GM19452 (cell line): ENCODE results near the gene ZNF286A.
"Not testable (repeated sequence)": the region's sequence is repeated elsewhere in the genome, so short reads cannot be mapped to it uniquely, and the experiment has no call there.

ENCODE experiments used
- ATAC-seq: cut with Tn5 transposase; IDR thresholded peaks from one replicate; pipeline ENCODE4 v1.9.1; 2021; ENCODE audit not compliant: unreplicated experiment

The ZNF286A gene

DNA sequence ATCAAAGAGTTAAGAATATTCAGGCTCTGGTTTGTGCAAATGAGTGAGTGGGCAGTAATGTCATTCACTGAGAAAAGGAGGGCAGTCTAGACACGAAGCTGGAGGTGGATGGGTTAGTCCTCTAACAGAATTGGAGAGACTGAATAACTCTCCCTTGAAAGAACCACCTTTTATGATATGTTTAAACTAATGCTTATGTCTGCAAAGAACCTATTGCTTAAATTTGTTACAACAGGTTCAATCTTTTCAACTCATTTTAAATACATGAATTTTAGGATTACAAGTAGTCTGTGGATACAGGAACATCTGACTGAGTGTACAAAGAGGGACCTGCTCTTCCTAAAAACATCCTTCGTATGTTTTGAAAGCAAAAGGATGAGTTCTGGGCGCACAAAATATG, 585 bp upstream of the ZNF286A start:
- not testable (repeated sequence) for ATAC-seq

- ATAC-seq = not testable (repeated sequence)
These were observed 385 bp downstream of the ZNF286A start for GRCh38 chr17:15699937-15700336.

DNA sequence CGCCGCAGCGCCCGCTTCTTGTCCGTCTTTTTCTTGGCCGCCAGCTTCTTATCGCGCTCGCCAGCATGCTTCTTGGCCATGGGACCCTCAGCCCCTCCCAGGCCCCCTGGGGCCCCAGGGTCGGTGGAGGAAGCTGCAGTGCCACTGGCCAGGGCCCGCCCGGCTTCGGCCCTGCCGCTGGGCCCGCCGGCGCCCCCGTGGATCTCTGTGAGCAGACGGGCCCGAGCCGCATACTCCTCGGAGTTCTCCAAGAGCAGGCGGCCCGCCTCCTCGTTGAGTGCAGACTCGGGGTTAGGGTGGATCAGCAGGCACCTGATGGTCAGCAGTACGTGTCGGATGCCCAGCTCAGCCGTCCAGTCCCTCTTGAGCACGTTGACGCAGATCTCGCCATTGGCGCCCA, 4.7 kb downstream of the ZNF286A start:
- not testable (repeated sequence) for ATAC-seq

GRCh38 chr17:15704813-15705212, 5.3 kb downstream of the ZNF286A start:
- not testable (repeated sequence) for ATAC-seq

DNA sequence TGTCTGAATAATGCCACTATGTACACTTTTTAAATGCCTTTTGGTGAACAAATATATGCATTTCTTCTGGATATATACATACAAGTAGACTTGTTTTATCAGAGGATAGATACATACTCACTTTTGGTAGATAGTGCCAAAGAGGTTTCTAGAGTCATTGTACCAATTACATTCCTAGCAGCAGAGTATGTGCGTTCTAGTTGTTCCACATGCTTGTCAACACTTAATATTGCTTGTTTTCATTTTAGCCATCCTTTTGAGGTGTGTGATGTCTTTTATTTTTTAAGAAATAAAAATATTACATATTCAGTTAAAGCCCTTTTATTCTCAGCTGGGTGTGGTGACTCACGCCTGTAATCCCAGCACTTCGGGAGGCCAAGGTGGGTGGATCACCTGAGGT, 9.3 kb downstream of the ZNF286A start:
- not testable (repeated sequence) for ATAC-seq

DNA sequence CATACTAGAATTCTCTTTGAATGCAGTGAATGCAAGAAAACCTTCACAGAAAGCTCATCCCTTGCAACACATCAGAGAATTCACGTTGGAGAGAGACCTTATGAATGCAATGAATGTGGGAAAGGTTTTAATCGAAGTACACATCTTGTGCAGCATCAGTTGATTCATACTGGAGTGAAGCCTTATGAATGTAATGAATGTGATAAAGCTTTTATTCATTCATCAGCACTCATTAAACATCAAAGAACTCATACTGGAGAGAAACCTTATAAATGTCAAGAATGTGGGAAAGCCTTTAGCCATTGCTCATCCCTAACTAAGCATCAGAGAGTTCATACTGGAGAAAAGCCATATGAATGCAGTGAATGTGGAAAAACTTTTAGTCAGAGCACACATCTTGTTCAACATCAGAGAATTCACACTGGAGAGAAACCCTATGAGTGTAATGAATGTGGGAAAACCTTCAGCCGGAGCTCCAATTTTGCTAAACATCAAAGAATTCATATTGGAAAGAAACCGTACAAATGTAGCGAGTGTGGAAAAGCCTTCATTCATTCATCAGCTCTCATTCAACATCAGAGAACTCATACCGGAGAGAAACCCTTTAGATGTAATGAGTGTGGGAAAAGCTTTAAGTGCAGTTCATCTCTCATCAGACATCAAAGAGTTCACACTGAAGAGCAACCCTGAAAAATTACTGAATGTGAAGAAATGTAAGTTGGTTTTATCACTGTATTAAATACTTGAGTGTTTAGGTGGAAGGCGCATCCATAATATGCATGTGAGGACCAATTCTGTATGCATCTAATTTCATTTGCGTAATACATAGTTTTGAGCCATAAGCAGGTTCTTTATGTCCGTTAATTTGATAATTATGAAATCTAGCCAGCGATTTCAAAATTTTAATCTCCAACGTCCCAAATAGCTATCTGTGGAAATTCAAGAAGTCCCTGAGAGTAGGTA, 17.3 kb downstream of the ZNF286A start:
- not testable (repeated sequence) for ATAC-seq

DNA sequence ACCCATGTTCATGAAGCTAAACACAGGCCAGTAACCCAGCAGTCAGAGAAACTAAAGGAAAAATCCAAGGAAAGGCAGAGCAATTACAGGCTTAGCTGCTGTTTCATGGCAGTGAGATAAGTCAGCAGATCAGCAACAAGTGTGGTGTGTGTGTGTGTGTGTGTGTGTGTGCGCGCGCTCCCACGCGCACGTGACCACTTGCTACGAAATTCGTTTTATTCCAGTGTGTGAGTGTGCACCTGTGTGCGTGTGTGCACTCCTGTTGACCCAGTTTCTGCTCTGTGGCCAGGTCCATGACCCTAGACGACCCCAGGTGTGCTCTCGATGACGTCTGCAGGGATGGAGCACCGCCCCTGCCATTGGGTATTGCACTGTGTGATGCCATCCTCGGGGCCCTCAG, 31.0 kb downstream of the ZNF286A start:
- not testable (repeated sequence) for ATAC-seq

DNA sequence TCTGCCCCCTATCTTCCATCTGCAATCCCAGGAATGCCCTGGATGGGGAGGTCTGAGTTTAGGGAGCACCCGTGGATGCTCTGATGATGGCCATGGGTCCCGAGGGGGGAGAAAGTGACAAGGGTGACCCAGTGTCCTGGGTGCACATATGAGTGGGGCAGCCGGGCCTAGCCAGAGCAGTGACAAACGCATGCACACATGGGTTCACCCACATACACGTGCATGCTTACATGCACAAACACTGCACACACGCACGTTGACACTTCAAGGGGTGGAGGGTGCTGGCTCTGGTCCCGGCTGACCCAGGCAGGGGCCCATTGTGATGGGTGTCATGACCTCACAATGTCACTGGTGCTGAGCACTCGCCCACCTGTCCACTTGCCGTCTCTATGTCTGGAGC, 32.3 kb downstream of the ZNF286A start, which contains the start of gene TBC1D26:
Gene TBC1D26 (plus strand): TSS at position 384 of the 400 bp plus-strand sequence. CDS start 3,066 bp downstream, outside the sequence.
- ATAC-seq = not testable (repeated sequence)

DNA sequence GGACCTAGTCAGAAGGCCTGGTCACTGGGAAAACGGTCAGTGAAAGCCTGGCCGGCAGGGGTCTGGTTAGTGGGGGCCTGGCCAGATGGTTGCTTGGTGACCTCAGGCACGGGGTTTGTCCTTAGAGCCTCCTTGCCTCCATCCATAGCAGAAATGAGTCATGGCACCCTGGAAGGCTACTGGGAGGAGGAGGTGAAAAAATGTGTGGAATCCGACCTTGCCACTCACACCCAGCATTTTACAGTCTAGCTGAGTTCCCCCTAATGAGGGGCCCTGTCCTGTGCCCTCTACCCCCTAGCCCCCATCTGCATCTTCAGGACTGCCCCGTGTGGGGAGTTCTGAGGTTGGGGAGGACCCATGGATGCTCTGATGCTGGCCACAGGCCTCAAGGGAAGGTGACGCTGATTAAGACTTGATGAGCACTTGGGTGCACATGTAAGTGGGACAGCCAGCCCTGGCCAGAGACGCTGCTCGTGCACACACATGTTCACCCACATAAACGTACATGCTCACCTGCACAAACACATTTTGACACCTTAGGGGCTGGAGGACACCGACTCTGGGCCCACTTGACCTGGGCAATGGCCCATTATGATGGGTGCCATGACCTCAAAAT, 33.7 kb downstream of the ZNF286A start:
- not testable (repeated sequence) for ATAC-seq

- ATAC-seq = not testable (repeated sequence)
These were observed 37.0 kb downstream of the ZNF286A start for GRCh38 chr17:15736578-15736977.

DNA sequence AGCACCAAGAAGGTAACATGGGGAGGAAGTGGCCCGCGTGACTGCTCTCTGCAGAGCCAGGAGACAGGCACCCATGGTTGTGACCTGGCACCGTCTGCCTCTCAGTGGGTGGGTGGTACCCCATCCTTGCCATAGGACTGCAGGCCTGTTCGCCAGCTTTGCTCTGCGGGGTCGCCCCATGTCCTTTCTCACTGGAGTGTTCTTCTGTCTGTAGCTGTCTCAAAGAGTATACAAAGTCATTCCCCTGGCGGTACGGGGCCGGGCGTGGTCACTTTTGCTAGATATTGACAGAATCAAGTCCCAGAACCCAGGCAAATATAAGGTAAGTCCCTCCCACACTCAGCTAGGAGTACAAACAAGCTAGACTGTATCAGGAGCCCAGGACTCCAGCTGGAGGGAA, 38.5 kb downstream of the ZNF286A start:
- no peak for ATAC-seq

DNA sequence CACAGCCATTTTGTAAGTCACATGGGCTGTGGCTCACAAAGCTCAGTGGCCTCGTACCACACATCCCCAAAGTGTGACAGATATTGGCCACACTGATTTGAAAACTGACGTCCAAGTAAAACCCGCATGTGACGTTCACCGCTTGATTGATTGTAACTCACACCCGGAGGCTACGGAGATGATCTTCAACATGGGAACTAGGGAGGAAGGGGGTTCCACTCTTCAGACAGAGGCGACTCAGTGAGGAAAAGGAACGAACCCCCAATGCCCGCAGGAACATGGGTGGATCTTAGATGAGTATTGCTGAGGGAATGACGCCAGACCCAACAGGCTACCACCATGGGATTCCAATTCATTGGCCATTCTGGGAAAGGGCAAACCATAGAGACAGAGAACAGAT, 39.7 kb downstream of the ZNF286A start:
- not testable (repeated sequence) for ATAC-seq

DNA sequence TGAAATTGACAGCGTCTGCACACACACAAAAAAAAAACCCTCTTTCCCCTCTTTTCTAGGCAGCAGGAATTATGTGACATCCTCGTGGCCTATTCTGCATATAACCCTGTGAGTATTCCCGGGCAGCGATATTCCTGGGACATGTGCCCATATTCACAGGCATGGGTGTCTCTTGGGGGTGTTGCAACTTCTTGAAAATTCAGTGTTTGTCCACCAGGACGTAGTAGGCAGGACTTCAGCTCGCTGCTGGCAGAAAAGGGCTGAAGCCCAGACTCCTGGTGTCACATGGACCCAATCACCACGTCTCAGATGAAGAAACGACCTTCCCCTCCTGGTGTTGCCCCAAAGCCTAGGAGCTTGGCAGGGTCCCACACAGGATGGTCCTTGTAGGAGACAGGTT, 40.5 kb downstream of the ZNF286A start:
- not testable (repeated sequence) for ATAC-seq

DNA sequence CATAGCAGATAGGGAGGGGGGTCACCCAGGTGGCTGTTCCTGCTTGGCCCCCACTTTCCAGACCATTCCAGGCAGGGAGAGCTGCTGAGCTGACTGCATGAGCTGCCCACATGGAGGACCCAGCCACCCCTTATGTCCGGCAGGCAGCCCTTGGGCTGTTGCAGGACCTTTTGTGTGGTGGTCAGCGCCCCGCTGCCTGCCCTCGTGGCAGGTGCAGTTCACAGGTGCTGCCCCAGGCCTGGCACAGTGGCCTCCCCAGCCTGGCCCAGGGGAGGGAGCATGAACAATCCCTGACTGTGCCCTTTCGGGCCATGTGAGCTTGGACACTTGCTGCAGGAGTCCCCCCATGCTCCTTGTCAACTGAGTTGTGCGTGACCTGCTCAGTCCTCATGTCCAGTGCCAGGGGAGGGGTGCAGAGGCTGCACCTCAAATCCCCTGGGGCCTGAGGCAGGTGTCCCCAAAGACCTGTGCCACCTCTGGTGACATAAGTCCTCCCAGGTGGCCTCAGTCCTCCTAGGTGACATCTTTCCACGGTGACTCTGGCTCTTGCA, 41.1 kb downstream of the ZNF286A start:
- no peak for ATAC-seq

- no peak for ATAC-seq
These were observed 42.1 kb downstream of the ZNF286A start for GRCh38 chr17:15741624-15742023.

- no peak for ATAC-seq
These were observed 42.7 kb downstream of the ZNF286A start for GRCh38 chr17:15742051-15742795.

GRCh38 chr17:15742921-15743320, 43.4 kb downstream of the ZNF286A start:
- no peak for ATAC-seq

DNA sequence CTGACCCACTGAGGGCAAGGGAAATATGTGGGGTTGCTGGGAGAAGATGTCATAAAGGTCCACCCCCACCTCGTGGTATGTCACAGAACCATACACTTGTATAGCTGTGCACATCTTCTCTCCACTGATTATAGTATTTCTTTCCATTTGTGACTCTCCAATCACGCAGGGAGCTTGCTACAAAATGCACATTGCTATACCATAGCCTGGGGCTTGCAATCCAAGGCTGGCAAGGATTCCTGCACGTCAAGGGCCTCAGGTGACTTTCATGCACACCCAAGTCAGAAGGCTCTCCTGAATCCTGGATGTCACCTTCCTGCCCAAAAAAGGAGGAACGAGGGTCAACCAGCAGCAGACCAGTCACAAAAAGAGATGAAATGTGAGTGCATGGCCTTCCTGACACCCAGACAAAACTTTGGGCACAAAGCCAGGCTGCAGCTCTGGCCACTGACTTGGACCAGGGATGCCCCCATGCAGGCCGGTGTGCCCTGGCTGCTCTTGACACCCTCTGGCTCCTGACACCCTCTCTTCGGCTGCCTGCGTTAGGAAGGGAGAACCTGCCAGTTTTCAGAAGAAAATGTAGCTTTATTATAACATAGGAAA, 44.6 kb downstream of the ZNF286A start:
- no peak for ATAC-seq

- ATAC-seq = no peak
These were observed 45.3 kb downstream of the ZNF286A start for GRCh38 chr17:15744885-15745284.

DNA sequence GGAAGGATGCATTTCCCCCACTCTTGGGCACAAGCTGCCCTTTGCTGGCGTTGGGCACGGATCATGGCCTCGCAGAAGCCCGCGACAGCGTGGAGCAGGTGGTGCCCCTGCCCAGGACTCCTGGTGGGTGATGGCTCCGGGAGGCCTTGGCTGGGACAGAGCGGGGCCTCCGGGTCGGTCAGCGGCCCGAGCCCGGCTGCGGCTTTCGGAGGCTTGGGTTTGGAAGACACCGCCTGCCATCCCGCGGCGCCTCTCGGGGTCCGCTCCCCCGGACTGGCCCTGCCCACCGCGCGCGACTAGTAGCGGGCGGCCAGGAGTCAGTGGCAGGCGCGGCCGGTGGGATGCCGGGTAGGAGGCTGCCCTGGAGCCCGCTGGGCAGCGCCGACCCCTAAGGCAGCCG, 49.9 kb downstream of the ZNF286A start:
- ATAC-seq = not testable (repeated sequence)
